Measurements from ENCODE around the gene OR5M3. TPM values are rescaled to one million over a fixed set of nuclear protein-coding genes. Genes with fewer than 3 reads are reported as not detected.

The OR5M3 gene
- total RNA-seq, 2 experiments from 2014 or later: not detected

DNA sequence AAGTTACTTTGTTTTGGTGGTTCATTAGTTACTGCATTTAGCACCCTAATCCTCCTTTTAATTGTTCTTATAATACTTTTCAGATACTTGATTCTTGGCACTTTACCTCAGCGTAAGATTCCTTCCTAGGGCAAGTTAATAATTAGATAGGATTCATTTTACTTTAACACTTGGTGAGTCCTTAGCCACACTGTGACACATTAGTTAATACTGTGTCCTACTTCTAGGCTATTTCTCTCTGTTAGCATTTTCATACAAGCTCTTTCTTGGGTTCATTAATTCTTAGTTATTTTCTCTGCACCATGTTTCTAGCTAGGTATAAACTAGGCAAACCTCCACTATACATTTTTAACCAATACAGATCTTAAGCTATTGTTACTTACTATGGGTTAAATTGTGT, 16.1 kb downstream of the OR5M3 start:
- Mint-ChIP-seq H3K4me3 (no peak overlapping the region), H3K9me3 (peaks cover 21% of the 10 kb centered on the region), H3K27me3 (no peaks in the 10 kb centered on the region), H3K4me1 (ENCODE audit: low read depth) (no peaks in the 10 kb centered on the region), H3K27ac (no peak overlapping the region), H3K36me3 (ENCODE audit: low read depth) (no peaks in the 10 kb centered on the region)
- DNase-seq (no peak), ATAC-seq (ENCODE audit: poor library complexity) (no peak)
- ChIA-PET CTCF (no interaction called here), POLR2A (no interaction called here)
- Histone ChIP-seq H3K9me3 (ENCODE audit: control insufficient read depth in 1 of 2, insufficient read depth in 1 of 2, low read length in 2 of 2) (no peaks in the 10 kb centered on the region), H3K27ac (ENCODE audit: low read depth in 1 of 2, low read length in 2 of 2) (no peak overlapping the region), H3K4me1 (ENCODE audit: insufficient read depth, low read length) (no peaks in the 10 kb centered on the region), H3K27me3 (ENCODE audit: control insufficient read depth in 1 of 2, insufficient read depth in 2 of 2, low read length in 2 of 2) (no peaks in the 10 kb centered on the region), H3K4me3 (ENCODE audit: low read length) (no peak overlapping the region), H3K36me3 (ENCODE audit: insufficient read depth, low read length) (no peaks in the 10 kb centered on the region)
- TF ChIP-seq, protein P1, sequence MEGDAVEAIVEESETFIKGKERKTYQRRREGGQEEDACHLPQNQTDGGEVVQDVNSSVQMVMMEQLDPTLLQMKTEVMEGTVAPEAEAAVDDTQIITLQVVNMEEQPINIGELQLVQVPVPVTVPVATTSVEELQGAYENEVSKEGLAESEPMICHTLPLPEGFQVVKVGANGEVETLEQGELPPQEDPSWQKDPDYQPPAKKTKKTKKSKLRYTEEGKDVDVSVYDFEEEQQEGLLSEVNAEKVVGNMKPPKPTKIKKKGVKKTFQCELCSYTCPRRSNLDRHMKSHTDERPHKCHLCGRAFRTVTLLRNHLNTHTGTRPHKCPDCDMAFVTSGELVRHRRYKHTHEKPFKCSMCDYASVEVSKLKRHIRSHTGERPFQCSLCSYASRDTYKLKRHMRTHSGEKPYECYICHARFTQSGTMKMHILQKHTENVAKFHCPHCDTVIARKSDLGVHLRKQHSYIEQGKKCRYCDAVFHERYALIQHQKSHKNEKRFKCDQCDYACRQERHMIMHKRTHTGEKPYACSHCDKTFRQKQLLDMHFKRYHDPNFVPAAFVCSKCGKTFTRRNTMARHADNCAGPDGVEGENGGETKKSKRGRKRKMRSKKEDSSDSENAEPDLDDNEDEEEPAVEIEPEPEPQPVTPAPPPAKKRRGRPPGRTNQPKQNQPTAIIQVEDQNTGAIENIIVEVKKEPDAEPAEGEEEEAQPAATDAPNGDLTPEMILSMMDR (IDR thresholded peaks at IDR 0.05): no peak
- intact Hi-C loops (cut with DNase I, micrococcal nuclease): no loop called here

DNA sequence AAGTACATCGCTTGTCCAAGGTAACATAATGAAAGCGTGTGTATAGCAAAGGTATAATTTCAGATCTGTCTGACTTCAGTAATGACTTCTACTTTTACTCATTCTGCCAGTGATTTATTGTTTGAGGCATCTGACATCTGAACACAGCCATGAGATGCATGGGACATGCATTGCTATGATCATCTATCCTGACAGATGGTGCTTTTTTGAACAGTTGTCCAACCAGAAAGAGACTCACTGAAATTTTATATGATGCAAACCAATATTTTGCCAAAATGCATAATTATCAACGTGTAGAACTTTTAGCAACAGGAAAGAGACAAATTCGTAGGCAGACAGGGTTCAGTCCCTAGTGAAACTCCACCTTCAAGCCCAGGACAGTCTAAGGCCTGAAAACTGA, 19.6 kb downstream of the OR5M3 start:
- TF ChIP-seq, protein P1 (IDR thresholded peaks at IDR 0.05): no peak
- no peaks in the 10 kb centered on the region for H3K36me3 Mint-ChIP-seq (ENCODE audit: low read depth)
- no peak overlapping the region for H3K4me3 Mint-ChIP-seq
- H3K36me3 ChIP-seq (ENCODE audit: insufficient read depth, low read length): no peaks in the 10 kb centered on the region
- H3K27me3 ChIP-seq (ENCODE audit: control insufficient read depth in 1 of 2, insufficient read depth in 2 of 2, low read length in 2 of 2): no peaks in the 10 kb centered on the region
- no peaks in the 10 kb centered on the region for H3K27me3 Mint-ChIP-seq
- no peak overlapping the region for H3K27ac Mint-ChIP-seq
- peaks cover 19% of the 10 kb centered on the region for H3K9me3 Mint-ChIP-seq
- CTCF ChIA-PET: no interaction called here
- H3K4me1 Mint-ChIP-seq (ENCODE audit: low read depth): no peaks in the 10 kb centered on the region
- H3K4me3 ChIP-seq (ENCODE audit: low read length): no peak overlapping the region
- intact Hi-C loops (cut with DNase I, micrococcal nuclease): no loop called here
- no peak overlapping the region for H3K27ac ChIP-seq (ENCODE audit: low read depth in 1 of 2, low read length in 2 of 2)
- ATAC-seq (ENCODE audit: poor library complexity): no peak
- no peaks in the 10 kb centered on the region for H3K4me1 ChIP-seq (ENCODE audit: insufficient read depth, low read length)
- H3K9me3 ChIP-seq (ENCODE audit: control insufficient read depth in 1 of 2, insufficient read depth in 1 of 2, low read length in 2 of 2): no peaks in the 10 kb centered on the region
- no peak for DNase-seq
- POLR2A ChIA-PET: no interaction called here

Other genes starting within 250 kb of the OR5M3 start
- gene OR5T2, start 239.1 kb downstream of the OR5M3 start, total RNA-seq: not detected
- gene OR5T3, start 221.1 kb downstream of the OR5M3 start, total RNA-seq: not detected
- gene OR5T1, start 199.2 kb downstream of the OR5M3 start, total RNA-seq: not detected
- gene OR8H1, start 181.1 kb downstream of the OR5M3 start, total RNA-seq: not detected
- not detected for gene OR8K3, start 158.2 kb downstream of the OR5M3 start, total RNA-seq
- not detected for gene OR8K1, start 127.3 kb downstream of the OR5M3 start, total RNA-seq
- not detected for gene OR8J1, start 119.1 kb downstream of the OR5M3 start, total RNA-seq
- gene OR8U1, start 97.7 kb downstream of the OR5M3 start, total RNA-seq: not detected
- not detected for gene OR5AL1, start 60.7 kb downstream of the OR5M3 start, total RNA-seq
- gene OR5M8, start 18.0 kb upstream of the OR5M3 start, total RNA-seq: not detected
- gene OR5M11, start 69.9 kb upstream of the OR5M3 start, total RNA-seq: not detected
- not detected for gene OR5M10, start 104.4 kb upstream of the OR5M3 start, total RNA-seq
- gene OR5M1, start 141.5 kb upstream of the OR5M3 start, total RNA-seq: not detected
- gene OR5AP2, start 169.1 kb upstream of the OR5M3 start, total RNA-seq: not detected
- not detected for gene OR5AR1, start 190.3 kb upstream of the OR5M3 start, total RNA-seq
- not detected for gene OR9G1, start 225.7 kb upstream of the OR5M3 start, total RNA-seq